Sigmoid colon (tissue), 3 donors: ENCODE results near the gene GPS1.

Experiments used
- POLR2A ChIP-seq, 2 donors: fragments of 450-650 bp; IDR thresholded peaks; one replicate each; pipeline ENCODE4 v1.6.1; 2016; ENCODE audit warnings: antibody characterized with exemption in 2 of 2, mild to moderate bottlenecking in 2 of 2, moderate library complexity in 2 of 2
- TF ChIP-seq, protein P1 (sequence below), 4 experiments: fragments of 450-650 bp in 3 of 4; fragments of 200-600 bp in 1 of 4; IDR thresholded peaks; one replicate each; pipeline ENCODE4 v1.5.1; 2016 to 2019; ENCODE audit warnings: antibody characterized with exemption in 4 of 4, mild to moderate bottlenecking in 3 of 4, moderate library complexity in 2 of 4

DNA sequence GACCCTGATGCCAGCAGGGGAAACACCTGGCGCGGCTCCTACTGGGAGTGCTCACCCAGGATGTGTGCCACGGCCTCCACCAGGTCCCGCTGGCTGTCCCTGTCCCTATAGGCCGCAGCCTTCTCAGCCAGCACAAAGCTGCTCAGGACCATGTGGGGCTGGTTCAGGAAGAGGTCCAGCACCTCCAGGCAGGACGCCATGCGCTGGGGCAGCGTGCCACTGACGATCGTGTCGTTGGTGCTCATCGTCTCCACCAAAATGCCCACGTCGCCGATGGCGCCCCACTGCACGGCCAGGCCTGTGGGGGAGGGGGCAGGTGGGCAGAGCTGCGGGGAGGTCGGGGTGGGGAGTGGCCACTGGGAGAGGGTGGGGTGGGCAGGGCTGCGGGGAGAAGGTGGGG lies 29.8 kb downstream of the GPS1 start:
- TF ChIP-seq, protein P1, sequence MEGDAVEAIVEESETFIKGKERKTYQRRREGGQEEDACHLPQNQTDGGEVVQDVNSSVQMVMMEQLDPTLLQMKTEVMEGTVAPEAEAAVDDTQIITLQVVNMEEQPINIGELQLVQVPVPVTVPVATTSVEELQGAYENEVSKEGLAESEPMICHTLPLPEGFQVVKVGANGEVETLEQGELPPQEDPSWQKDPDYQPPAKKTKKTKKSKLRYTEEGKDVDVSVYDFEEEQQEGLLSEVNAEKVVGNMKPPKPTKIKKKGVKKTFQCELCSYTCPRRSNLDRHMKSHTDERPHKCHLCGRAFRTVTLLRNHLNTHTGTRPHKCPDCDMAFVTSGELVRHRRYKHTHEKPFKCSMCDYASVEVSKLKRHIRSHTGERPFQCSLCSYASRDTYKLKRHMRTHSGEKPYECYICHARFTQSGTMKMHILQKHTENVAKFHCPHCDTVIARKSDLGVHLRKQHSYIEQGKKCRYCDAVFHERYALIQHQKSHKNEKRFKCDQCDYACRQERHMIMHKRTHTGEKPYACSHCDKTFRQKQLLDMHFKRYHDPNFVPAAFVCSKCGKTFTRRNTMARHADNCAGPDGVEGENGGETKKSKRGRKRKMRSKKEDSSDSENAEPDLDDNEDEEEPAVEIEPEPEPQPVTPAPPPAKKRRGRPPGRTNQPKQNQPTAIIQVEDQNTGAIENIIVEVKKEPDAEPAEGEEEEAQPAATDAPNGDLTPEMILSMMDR (IDR thresholded peaks at IDR 0.05), result no peak
- no peak for TF ChIP-seq POLR2A (IDR thresholded peaks at IDR 0.05)
